EH (cell line): Measurements from ENCODE around the gene PLEKHA7.

Experiments
- DNase-seq: peaks from one replicate; pipeline ENCODE4 v3.0.0-alpha.2; 2015; ENCODE audit warnings: low read depth

PLEKHA7 gene

GRCh38 chr11:16787035-16787742 lies 227.0 kb downstream of the PLEKHA7 start:
- peak; percentile 32 for DNase-seq

GRCh38 chr11:16786131-16786530 lies 228.1 kb downstream of the PLEKHA7 start:
- no peak for DNase-seq

DNA sequence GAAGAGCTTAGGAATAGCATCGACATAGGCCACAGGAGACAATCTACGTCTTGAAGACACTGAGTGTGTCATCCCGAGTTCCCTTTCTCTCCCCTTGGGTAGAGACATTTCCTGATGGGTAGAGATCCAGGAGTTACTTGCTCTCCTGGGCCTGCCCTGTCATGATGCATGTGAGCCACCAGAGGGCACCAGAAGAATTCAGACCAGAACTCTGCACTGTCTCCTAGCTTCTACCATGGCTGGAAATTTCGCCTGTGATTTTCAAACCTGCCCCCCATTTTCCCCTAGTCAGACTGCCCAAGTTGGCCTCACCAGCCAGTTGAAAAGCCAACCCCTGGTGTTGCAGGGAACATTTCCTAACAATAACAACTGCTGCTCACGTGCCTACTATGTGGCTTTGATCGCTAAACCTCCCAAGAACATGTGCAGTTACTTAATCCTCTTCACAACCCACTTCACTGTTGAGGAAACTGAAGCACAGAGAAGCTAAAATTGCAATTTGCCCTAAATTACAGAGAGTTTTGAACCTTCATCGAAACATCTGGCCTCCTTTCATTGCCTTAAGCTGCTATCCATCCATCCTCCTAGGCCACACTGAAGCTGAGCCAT lies 228.6 kb downstream of the PLEKHA7 start:
- DNase-seq: peak; percentile 80

- no peak for DNase-seq
Observed at GRCh38 chr11:16784666-16785065, 229.5 kb downstream of the PLEKHA7 start.

DNA sequence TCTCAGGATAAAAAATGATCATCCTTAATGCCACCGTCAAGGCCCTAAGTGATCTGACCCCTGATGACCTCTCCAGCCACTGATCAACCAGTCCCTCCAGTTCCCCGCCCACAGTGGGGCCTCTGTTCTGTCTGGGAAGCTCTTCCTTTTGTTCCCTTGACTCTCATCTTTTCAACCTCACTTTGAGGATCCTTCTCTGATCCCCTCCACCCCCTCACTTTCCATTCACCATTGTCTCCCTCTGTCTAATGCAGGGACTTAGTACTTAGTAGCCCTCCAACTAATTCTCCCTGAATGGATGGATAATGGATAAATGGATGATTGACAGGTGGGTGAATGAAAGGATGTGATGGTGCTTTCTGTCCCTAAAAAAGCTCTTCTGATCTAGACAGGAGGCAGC lies 230.1 kb downstream of the PLEKHA7 start:
- DNase-seq: no peak

DNA sequence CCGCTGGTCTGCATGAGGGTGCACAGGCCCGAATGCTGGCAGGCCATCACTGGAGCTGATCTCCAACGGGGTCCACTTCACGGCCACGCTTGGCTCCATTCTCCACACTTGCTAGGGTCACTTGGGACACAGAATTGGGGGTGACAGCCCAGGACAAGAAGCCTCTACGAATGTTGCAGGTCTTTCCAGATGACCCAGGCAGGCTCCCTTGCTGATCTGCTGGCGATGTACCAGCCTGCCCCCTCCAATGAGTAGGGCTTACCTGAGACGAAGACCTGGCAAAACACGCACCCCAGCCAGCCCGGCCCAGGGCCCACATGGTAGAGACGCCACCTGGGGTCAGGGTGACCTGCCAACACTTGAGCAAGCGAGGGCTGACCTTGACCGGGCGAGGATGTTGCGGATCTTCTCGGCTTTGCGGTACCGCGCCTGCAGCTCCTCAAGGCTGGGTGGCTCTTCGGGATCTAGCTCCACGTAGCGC lies 230.9 kb downstream of the PLEKHA7 start:
- no peak for DNase-seq

DNA sequence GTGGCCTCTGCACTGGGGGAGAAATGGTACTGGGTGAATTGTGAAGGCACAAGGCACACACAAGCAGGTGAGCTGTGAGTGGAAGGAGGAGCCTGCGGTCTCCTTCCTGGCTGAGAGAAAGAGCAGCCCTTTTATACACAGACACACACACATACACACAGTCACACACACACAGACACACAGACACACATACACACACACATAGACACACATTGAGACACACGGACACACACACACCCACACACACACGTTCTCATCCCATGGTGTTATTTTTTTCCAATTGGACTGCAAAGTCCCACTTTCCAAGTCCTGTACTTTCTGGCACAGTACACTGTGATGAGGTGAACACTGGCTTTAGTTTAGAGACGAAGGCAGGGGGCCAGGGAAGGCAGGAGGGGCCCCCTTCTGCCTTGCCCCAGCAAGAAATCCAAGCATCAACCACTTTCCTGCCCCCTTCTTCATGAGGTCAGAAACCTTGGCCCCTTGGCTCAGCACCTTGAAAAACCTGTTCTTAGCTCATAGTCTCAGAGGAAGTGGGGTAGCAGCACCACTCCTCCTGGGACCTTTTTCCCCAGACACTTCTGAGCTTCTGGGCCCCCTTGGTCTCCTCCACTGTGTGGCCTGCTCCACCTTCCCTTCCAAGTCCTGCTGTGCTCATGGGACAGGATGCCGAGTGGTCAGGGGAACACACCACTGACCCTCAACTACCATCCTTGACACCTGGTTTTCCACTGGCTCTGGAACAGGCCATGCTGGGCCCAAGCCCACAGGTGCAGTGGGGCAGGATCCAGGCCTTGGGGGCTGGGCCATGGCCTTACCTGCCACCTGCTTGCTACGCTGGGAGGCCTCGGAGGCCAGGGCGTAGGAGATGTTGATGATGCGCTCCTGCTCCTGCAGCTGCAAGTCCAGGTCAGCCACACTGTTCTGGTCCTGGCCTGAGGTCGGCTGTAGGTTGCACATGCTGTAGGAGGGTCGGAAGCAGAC lies 232.0 kb downstream of the PLEKHA7 start:
- DNase-seq: no peak

DNA sequence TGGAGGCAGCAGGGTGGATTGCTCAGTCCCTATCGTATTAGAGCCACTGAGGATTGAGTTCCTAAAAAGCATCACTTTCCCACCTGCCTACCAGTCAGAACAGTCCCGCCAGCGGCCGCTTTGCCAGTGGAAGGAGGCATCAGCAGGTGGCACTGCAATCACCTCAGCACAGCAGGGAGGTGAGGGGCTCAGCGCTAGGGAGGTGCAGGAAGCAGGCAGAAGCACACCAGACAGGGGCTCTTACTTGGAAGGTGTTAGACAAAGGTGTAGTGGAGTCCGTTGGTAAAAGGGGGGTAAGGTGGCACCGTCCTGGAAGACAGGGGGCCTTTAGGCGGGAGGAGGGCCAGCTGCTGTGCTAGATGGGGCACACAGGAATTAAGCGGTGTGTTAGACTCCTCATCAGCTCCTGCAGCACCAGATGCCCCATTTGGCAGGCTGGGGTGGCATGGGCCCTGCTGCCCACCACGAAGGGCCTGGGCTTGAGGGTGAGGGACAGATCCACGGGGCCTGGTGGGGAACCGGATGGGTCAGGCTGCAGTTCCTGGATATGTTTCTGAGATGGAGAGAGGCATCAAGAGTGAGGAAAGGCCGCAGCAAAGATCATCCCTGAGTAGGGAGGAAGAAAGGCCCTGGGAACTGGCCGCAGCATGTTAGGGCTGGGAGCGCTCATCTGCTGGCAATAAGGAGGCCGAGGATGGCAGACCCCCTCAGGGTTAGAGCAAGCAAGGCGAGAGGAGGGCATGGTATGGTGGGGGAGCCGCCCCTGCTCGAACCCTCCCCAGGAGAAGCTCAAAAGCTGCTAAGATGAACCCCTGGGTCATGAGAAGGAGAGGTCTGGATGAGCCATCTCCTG lies 233.3 kb downstream of the PLEKHA7 start:
- DNase-seq: no peak

- no peak for DNase-seq
Observed at GRCh38 chr11:16780146-16780545, 234.1 kb downstream of the PLEKHA7 start.

- no peak for DNase-seq
Observed at GRCh38 chr11:16779436-16779835, 234.8 kb downstream of the PLEKHA7 start.

DNA sequence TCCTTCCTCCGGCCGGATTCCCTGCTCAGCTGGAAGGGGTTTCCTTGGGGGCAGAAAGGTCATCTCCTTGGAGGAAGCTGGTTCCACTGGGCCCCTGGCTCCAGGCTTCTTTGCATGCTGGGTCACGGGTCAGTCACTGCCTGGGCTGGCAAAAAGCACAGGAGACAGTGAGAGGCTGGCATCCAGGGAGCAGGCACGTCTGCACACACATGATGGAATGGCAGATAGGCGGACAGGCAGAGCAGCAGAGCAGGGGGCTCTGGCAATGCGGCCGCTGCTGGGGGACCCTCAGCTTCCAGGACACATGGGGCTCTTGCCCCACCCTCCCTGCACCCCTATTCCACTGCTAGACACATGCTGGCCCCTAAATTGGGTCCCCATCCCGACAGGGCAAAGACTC lies 235.3 kb downstream of the PLEKHA7 start:
- no peak for DNase-seq

- no peak for DNase-seq
Observed at GRCh38 chr11:16778286-16778685, 235.9 kb downstream of the PLEKHA7 start.

GRCh38 chr11:16777613-16777975 lies 236.6 kb downstream of the PLEKHA7 start:
- DNase-seq: no peak

GRCh38 chr11:16776711-16777612 lies 237.3 kb downstream of the PLEKHA7 start:
- peak; percentile 39 for DNase-seq

GRCh38 chr11:16775614-16776283 lies 238.5 kb downstream of the PLEKHA7 start:
- no peak for DNase-seq

DNA sequence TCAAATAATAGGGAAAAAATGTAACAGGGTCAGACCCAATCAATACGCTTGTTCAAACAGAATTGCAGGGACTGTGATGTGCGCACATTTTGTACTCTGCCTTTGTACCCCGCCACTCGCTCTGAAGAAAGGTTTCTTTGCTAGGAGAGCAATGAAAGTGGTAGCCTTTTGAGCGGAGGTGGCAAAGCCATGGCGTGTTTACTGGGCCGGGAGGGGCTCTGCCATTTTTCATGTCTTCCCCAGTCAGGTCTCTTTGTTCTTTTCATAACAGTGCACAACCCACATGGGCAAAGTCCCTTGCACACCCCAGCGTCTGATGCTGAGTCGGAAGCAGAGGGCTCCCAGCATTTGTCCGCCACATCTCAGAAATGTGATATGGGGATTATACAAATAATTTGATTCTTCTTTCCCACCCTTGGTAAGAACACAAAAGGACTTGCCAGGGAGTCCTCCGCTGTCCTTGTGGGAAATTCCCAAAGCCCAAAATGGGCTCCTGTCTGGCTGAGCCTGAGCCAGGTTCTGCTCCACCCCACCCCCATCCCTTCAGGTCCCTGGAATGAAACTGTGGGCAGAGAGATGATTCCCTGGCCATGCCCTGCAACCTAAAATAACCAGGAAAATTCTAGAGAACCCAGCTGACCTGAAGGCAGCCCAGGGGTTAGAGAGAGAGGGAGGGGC lies 239.1 kb downstream of the PLEKHA7 start:
- no peak for DNase-seq

DNA sequence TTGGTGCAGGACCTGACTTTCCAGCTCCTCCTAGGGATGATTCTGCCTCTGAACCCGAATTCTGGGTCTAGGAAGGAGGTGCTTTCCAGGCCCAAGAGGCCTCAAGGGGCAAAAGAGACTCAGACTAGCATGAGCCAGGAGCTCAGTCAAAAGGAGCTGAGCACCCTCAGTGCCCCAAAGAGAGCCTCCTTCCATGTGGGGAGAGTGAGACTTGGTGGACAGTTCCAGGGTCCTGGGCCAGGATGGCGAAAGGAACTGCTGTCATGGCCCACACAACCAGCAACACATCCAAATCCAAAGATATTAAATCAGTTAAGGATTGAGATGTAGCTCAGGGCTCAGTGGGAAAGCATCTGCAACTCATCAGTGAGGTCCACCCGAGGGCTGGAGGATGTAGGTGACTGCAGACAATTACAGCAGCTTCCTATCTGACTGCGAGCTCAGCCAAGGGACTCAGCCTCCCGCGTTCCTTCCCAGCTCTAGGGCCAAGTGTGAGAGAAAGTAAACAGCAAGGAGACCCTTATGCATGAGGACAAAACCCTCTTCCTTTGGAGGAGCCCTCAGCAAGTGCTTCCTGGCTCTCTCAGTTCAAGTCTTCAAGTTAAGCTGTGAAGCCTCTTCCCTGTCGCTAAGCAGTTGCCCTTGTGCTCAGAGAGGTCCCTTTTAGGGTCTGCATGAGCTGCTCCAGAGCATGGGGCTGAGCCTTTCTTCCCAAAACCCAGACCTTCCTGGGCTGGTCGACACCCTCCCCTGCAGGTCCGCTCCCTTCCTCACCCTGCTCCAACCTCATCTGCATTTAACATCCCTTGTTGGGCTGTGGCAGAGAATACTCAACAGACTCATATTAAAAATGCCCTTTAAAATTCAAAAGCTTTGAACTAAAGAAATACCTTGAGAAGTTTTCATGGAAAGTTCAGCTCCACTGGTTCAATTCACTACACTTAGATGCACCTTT lies 240.0 kb downstream of the PLEKHA7 start:
- DNase-seq: no peak

- no peak for DNase-seq
Observed at GRCh38 chr11:16772141-16772512, 242.1 kb downstream of the PLEKHA7 start.
